Stimulated activated CD4-positive, alpha-beta T cell treated with anti-CD3 and anti-CD28 coated beads, Interleukin-1b, Interleukin-23, amount 100 ng/mL, for 4 hours (primary cell): ENCODE results near the gene CCN2.

Experiments
- DNase-seq, 2 donors: peaks; one replicate each; pipeline ENCODE4 v3.0.0-alpha.2; 2020; ENCODE audit warnings: low read depth in 2 of 2

Gene CCN2, protein sequence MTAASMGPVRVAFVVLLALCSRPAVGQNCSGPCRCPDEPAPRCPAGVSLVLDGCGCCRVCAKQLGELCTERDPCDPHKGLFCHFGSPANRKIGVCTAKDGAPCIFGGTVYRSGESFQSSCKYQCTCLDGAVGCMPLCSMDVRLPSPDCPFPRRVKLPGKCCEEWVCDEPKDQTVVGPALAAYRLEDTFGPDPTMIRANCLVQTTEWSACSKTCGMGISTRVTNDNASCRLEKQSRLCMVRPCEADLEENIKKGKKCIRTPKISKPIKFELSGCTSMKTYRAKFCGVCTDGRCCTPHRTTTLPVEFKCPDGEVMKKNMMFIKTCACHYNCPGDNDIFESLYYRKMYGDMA

DNA sequence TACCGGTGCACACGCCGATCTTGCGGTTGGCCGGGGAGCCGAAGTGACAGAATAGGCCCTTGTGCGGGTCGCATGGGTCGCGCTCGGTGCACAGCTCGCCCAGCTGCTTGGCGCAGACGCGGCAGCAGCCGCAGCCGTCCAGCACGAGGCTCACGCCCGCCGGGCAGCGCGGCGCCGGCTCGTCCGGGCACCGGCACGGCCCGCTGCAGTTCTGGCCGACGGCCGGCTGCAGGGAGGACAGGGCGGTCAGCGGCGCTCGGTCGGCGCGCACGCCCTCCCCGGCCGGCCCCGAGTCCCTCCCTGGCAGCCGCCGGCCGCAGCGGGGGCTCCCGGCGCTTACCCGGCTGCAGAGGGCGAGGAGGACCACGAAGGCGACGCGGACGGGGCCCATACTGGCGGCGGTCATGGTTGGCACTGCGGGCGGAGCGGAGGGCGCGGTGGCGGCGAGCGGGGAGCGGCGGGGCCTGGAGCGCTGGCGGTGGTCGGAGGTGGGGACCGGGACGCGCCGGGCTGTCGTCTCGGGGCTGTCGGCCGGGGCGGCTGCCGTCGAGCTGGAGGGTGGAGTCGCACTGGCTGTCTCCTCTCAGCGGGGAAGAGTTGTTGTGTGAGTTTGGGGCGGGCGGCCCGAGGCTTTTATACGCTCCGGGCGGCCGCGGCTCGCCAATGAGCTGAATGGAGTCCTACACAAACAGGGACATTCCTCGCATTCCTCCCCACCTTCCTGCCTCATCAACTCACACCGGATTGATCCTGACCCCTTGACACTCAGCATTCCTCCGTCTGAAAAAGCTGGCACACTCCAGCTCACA lies at the start of gene CCN2:
TSS of gene CCN2 (minus strand) at position 606 of the 809 bp plus-strand sequence. CDS start at position 406, 200 bp downstream.
- DNase-seq: no peak

DNA sequence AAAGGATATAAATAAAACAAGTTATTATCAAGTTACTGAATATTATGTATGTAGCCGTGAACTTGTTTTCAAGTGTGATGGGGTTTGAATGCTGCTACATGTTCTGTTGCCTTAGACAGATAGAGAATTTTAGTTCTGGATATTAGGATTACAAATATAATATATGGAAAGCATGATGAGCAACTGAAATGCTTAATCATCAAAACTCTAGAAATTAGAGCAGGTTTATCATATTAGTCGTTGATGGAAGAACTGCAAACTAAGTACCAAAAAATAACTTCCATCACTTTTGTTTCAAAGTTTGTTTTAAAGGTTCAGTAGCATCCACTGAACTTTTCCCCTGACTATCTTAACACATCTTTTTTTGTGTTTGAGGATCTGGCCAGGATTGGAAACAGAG lies 49.1 kb upstream of the CCN2 start:
- DNase-seq: no peak

DNA sequence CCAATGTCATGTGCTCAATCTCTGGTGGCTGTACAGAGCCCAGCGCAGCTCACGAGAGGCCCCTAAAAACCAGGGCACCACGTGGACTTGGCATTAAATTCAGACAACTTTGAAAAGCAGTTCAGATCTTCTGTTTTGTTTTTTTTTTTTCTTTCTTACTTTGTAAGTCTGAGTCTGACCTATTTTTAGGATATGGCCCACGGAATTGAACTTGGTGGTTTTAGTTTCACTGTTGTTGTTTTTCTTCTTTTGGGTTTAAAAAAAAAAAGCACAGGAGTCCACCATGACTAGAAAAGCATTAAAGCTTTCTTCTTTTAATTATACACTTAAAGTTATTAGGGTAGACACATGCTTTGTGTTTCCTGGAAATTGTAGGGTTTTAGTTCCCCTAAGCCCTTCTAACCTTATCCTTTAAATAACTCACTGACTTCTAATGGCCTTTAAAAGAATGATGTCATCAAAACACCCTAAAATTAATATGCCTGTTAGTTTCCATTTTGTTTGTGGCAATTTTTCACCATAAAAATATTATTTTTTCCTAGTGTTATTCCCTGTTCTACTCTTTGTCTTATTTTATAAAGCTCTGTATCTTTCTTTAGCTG lies 48.5 kb upstream of the CCN2 start:
- no peak for DNase-seq

DNA sequence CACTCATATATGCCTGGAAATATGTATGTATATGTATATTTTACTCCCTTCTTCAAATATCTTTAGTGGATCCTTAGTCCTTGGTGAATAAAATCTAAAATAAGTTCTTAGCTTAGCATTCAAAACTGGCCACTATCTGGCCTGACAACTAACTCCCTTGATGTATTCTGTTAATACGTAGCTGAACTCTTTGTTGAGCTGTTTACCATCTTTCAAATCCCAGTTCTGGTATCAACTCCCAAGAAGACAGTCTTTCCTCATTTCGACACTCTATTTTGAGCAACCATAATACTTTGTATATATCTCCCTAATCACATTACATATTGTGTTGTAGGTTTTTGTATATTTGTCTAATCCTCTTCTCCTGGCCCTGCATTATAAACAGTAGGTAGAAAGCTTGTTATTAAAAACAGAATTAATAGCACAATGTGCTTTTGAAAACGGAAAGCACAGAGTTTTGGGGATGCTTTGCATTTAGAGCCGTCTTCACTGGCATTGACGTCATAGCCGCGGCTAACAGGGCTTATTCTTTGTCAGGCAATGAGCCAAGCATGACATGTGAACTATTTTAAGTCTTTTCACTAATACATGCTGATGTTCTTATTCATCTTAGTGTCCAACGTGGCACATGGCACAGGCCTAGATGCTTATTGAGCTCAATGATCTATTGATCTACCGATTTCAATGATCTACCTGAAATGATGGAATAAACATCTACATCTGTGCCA lies 47.2 kb upstream of the CCN2 start:
- no peak for DNase-seq

DNA sequence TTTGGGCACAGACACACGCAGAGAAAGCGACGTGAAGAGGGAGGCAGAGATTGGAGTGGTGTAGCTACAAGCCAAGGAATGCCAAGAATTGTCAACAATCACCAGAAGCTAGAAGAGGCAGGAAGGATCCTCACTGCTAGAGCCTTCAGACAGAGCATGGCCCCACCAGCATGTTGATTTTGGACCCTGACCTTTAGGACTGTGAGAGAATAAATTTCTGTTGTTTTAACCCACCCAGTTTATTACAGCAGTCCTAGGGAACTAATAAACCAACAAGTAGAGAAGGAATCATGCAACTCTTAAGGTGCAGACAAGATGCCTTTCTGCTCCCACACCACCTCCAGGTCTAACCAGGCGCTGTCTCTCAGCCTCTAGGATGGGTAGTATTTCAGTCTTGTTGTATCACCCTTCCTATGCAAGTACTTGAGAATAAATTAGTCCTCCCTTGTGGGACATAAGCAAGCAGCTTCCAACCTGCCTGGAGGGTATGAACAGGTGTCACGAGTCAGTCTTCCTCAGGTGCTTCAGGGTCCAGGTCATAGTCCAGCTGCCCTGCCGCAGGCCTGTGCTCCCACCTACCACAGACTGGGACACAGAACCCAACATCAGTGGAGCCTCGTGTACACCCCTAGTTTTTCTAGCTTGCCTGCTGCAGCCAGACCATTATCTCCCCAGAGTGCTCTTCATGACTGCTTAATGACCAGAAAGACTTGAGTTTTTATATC lies 46.4 kb upstream of the CCN2 start:
- no peak for DNase-seq

DNA sequence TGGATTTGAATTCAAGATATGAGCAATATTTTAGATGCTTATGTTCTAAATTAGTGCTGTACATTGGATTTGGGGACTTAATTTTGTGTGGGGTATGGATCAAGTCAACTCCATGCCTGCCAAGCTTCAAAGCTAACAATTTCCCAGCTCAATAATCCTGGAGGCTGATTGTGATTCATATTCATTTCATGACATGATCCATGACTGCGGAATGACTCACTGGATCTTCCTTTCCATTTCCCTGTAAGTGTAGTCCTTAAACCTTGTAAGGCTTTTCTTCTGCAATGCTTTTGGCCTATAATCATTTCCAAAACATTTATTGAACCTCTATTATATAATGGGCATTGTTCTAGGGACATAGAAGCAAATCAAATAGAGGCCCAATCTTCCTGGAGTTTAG lies 44.7 kb upstream of the CCN2 start:
- DNase-seq: no peak

DNA sequence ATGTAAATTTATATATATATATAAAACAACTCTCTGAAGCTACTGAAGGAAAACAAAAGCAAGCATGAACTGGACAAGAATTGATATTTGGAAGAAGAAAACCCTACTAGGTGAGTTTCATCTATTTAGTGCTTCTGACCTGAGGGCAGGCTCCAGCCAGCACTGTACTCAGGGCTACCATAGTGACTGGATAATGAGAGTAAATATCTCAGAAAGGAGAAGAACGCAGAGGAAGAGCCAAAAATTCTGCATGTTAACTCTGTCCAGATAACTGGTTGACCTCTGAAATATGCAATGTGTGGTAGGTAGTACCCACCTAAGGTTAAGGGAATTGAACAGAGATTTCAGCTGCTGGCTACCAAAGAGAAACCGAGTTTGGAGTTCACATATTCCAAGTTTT lies 41.4 kb upstream of the CCN2 start:
- DNase-seq: no peak

DNA sequence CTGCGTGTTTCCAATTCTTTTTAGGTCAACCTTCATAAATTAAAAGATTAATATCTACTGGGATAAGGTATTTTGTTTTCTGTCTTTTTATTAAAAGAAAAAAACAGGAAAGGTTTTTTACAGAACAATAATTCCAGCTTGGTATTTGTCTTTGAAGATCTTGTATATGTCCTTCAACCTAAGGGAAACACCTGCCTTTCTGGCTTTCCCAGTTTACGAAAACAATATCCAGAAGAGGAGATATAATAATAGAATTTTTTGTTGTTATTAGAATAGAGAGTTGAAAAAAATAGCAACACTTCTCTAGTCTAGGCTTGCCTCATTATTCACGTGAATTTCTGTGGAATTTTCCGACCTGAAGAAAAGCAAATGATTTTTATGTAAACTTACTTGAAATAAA lies 37.9 kb upstream of the CCN2 start:
- DNase-seq: no peak

DNA sequence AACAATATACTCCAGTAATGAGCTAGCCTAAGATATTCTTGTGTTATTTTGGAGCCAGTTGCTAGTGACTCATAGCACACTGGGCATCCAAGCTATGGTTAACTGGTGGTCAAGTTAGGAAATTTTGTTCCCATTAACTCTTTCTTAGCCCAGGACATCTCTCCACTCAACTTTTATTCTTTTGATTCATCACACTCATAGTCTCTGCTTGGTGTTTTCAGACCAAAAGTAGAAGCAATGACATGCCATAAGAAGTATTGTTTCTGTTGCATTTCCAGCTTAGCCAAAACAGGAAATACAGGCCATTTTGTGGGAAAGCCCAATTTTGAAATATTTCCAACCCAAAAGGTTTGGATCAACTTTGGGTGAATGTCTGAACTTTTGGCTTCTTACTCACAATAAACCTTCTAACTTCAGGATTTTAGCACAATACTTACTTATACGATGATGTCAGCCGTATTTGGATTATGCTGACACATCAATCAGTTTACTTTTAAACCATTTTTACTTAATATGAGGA lies 31.6 kb upstream of the CCN2 start:
- DNase-seq: no peak

DNA sequence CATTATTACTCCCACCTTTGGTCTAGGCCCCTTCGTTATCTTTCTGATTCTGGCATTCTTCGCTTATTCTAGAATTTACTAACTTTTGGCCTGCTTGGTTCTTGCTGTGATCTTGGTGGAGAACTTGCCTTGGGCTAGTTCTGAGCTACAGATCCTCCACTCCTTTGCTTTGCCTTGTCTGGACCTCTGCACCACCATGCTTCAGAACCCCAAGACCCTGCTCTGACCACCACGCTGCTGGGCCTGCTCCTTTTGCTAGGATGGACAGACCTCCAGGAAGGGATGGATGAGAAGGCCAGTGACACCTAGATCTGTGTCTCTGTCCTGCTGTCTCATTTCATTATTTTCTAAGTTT lies 30.4 kb upstream of the CCN2 start:
- DNase-seq: no peak

DNA sequence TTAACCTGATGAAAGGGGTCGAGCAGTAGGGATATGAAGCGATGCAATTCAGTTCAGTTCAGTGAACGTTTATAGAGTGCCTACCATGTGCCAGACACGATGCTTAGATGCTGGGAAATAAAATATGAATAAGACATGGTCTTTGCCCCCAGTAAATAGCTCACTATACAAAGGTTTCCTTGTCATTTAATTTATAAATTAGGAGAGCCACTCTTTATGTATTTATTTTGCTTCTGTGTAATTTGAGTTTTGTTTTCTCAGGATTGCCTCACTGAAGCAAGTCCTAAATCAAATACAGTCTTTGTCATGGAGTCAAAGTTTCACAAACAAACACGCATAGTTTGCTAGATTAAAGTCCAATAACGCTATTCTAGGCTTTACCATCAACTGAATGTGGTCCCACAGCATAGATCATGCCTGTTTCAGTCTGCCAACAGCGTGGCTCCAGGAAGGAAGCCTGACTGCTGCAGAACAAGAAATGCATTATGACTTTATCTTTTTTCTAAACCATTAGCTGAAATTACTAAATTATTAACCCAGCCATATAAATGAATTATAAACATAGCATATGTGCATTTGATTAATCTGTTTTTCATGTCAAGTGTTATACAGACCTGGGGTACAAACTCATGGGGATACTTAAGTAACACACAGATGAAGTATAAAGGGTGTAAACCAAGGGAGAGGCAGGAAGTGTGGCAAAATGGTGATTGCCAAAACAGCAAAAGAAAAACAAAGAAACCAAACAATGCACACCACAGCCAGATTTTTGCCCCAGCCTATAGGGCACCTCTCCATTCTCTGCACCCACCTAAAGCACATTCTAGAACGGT lies 29.8 kb upstream of the CCN2 start:
- no peak for DNase-seq

DNA sequence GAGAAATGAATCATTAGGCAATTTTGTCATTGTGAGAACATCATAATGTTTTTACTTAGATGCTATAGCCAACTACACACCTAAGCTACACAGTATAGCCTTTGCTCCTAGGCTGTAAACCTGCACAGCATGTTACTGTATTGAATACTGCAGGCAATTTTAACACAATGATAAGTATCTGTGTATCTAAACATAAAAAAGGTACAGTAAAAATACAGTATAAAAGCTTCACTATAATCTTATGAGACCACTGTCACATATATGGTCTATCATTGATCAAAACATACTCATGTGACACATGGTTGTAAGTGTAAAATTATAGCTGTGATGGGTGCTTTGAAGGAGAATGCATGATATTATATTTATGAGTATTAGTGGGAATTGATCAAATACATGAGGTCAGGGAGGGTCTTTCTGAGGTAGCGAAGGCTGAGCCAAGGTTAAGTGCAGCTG lies 29.2 kb upstream of the CCN2 start:
- no peak for DNase-seq

DNA sequence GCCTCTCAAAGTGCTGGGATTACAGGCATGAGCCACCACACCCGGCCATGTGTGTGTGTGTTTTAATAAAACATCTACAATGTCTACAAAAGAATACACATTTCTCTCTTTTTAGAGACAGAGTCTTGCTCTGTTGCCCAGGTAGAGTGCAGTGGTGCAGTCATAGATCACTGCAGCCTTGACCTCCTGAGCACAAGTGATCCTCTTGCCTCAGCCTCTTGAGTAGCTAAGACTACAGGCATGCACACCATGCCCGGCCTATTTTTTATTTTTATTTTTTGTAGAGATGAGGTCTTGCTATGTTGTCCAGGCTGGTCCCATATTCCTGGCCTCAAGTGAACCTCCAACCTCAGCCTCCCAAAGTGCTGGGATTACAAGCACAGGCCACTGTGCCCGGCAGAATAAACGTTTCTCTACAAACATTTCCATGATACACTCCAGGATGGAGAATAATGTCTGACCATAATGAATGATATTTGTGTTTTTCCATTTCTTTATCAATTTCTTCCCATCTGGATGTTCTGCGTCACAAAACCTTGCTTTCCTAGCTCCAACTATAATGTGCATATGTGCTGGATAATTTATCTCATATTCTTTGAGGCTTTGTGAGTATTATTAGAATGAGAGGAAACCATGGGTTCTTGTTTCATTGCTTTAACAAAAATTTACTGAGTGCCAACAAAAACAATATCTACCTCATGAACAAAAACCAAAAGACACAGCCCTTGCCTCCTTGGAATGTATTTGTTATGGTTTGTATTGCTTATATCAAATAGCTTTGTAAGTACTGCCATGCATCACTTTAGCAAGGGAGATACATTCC lies 28.6 kb upstream of the CCN2 start:
- DNase-seq: no peak

DNA sequence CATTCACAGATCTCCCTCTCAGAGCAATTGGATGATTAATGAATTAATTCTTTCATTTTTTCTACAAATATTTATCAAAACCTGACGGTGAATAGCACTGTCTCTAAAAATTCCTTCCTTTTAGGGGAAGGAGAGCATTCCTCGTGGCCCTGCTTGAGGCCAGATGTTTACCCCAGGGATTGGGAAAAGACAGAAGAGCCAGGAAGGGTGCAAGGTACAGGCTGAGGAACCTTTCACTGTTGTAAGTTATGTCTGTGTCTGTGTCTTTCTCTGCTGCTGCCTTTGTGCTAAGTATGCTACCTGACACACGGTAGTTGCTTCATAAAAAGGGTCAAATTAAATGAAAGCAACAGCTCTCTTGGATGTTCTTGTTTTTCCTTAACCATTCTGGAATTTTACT lies 27.4 kb upstream of the CCN2 start:
- DNase-seq: no peak

DNA sequence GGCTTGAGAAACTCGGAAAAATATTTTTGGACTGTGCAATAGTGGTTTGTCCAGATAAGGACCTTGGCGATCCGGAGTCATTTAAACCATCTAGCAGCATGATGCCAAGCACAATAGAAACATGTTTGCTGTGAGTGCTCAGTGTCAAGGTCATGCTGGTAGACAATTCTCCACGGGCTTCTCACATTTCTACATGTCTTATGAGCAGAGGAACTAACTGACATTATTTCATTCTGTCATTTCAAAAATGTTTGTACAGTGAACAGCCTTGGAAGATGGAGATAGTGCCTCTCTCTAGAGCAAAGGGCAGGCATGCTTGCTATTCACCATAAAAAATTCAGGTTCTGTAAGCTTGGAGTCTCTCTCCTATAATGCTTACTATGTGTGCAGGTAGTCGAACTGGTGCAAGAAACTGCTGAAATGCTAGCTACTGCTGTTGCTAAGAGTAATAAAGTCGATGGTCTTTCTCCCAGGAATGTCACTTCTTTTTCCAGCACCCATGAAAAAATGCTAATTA lies 25.4 kb upstream of the CCN2 start:
- no peak for DNase-seq

DNA sequence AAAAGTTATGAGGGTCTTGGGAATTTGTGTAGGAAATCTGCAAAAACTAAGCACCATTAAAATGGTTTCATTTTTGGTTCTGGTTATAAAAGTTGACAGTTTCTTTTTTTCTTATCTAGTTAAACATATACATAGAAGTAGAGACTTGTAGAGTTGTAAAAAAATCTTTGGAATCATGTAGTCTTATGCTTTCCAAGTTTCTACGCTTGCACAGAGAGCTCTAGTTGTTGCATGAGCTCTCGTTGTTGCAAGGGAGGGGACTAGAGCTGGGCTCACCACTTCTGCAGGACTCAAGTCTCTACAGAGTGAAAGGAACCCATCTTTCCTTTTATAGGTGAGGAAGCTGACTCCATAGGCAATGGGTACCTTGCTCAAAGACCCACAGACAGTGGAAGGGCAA lies 21.6 kb upstream of the CCN2 start:
- no peak for DNase-seq

DNA sequence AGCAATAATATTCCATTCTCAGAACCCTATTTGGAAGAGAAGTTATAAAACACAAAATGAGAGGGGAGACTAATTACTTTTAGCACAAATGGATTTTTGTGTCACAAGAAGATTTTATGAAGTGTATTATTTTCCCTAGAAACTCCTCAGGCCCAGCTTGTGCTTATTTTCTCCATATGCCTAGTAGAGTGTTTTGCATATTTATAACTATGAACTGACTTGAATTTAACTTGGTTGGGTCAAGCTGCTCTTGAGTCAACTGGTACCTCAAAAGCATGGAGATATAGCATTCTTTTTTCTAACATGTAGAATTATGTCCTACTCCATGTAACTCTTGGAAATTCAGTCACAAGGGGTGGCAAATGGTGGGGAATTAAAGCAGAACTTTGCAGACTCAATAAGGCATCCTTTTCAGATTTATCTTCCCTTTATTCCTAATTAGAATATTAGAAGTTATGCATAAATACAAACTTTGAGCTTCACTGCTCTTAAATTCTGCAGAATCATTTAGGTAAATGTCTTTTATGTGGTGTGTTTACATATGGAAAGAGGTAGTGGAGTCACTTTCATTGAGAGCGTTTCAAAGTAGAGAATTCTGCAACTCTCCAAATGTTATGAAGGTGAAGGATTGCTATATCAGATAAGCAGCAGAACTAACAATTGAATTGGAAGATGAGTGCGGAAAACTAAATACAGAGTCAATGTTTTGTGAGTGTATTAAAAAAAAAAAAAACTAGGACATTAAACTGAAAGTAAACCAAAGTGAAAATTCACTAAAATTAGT lies 19.1 kb upstream of the CCN2 start:
- no peak for DNase-seq

DNA sequence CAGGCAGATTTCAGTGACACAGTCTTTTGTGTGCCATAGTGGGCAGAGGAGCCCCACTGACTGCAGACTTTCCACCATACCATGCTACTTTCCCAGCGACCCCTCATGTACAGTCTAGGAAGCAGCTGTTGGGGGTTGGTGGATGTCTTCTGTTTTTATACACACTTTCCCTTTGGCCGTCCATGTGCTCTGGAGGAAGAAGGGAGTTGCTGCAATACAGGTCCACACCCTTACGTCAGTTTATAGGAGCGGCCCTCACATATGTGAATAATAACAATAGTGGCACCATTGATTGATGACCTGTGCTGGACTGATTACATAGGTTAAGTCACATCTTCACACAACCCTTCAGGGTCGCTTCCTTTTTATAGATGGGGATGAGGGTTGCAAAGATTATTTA lies 17.5 kb upstream of the CCN2 start:
- no peak for DNase-seq
